Central memory CD8-positive, alpha-beta T cell (primary cell): ENCODE data around the gene ULK3.
A peak's percentile ranks its signal among the peaks of the same experiment; 100 is the strongest.
"Not testable (repeated sequence)": the region's sequence is repeated elsewhere in the genome, so short reads cannot be mapped to it uniquely, and the experiment has no call there.

Source experiments
- ATAC-seq: fragments of 150-1000 bp; cut with Tn5 transposase; replicated peaks from 2 replicates; pipeline ENCODE4 v1.10.0; 2022; ENCODE audit warnings: mild to moderate bottlenecking, moderate FRiP score, moderate number of reproducible peaks; ENCODE audit not compliant: poor library complexity, severe bottlenecking; ENCODE audit errors: extremely low read depth
- DNase-seq, 2 donors: peaks; one replicate each; pipeline ENCODE4 v3.0.0; 2021; ENCODE audit warnings: low spot score in 2 of 2
- H3K27ac Mint-ChIP-seq: one replicate; pipeline ENCODE4 v1.8.0; 2022; ENCODE audit warnings: low read depth, mild to moderate bottlenecking, moderate library complexity, mixed read lengths
- H3K27me3 Mint-ChIP-seq: one replicate; pipeline ENCODE4 v1.8.0; 2022; ENCODE audit warnings: mixed read lengths
- H3K36me3 Mint-ChIP-seq: one replicate; pipeline ENCODE4 v1.8.0; 2022; ENCODE audit warnings: mild to moderate bottlenecking, moderate library complexity, mixed read lengths; ENCODE audit not compliant: insufficient read depth
- H3K4me1 Mint-ChIP-seq: one replicate; pipeline ENCODE4 v1.8.0; 2022; ENCODE audit warnings: mixed read lengths
- H3K4me3 Mint-ChIP-seq: one replicate; pipeline ENCODE4 v1.8.0; 2022; ENCODE audit warnings: mild to moderate bottlenecking, moderate library complexity, mixed read lengths
- H3K9me3 Mint-ChIP-seq: one replicate; pipeline ENCODE4 v1.8.0; 2022; ENCODE audit warnings: mixed read lengths

Gene ULK3, protein sequence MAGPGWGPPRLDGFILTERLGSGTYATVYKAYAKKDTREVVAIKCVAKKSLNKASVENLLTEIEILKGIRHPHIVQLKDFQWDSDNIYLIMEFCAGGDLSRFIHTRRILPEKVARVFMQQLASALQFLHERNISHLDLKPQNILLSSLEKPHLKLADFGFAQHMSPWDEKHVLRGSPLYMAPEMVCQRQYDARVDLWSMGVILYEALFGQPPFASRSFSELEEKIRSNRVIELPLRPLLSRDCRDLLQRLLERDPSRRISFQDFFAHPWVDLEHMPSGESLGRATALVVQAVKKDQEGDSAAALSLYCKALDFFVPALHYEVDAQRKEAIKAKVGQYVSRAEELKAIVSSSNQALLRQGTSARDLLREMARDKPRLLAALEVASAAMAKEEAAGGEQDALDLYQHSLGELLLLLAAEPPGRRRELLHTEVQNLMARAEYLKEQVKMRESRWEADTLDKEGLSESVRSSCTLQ

DNA sequence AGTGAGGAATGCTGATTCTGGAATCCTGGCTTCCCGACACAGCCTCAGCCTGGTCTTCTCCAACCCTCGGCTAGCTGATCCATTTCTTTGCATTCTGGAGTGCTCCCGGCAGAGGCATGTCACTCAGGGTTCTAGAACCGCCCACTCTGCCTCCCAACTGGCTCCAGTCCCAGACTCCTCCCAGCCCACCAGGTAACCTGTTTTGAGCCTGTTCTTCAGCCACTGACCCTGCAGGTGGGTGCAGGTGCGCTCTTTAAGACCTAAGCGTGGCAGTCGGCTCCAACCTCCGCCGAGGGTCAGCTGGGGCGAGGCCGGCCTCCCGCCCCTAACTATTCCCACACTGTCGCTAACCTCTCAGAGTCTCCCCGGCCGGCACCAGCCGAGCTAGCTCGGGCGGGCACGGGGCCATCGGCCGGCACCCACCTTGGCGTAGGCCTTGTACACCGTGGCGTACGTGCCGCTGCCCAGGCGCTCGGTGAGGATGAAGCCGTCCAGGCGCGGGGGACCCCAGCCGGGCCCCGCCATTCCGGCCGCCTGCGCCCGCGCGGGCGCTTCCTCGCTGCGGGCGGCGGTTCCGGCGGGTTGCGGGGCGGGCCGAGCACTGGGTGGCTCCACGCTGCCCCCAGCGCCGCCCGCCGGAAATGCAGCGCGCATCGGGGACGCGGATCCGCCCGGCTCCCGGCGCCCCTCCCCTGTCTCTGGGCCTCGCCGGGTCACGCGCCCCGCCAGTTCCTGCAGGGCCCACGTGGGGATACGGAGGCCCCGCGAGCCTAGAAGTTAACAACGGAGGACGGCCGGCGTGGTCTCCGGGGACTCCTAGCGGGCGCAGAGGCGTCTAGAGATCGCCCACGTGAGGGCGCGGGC, at the start of gene ULK3:
Gene ULK3 (minus strand): TSS at position 576 of the 864 bp plus-strand sequence. CDS start 51 bp downstream, at position 525.
- Mint-ChIP-seq H3K9me3 (no peaks in the 10 kb centered on the region), H3K27me3 (no peaks in the 10 kb centered on the region), H3K4me1 (peaks cover 48% of the 10 kb centered on the region)

DNA sequence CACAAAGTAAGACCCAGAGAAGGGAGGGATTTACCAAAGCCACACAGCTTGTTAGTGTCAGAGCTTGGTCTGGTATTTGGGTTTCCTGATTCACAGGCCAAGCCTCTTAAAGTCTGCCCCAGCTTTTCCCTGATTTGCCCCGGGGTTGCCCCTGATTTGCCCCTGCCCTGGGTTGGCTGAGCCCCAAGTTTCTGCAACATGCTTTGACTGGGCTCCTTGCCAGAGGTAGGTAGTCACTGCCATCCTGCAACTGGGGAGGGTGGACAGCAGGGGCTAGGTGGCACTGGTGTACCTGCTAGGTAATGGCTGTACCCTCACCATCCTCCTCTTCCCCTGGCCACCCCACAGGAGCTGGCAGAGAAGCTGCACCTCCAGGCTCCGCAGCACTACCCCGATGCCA, 49.4 kb upstream of the ULK3 start:
- Mint-ChIP-seq H3K4me1 (peaks cover 30% of the 10 kb centered on the region), H3K27me3 (no peaks in the 10 kb centered on the region), H3K36me3 (peaks cover 6% of the 10 kb centered on the region), H3K4me3 (no peak overlapping the region), H3K9me3 (no peaks in the 10 kb centered on the region), H3K27ac (peak overlapping the region; percentile 96)
- ATAC-seq (no peak), DNase-seq (no peak)

More for the DNA sequence above, at the start of gene ULK3:
- Mint-ChIP-seq H3K36me3 (peaks cover 27% of the 10 kb centered on the region), H3K27ac (peak within 1 kb of the TSS; percentile 92), H3K4me3 (peak within 1 kb of the TSS; percentile 82)
- ATAC-seq = peak; percentile 89
- peak; percentile 89 to 94 for DNase-seq

DNA sequence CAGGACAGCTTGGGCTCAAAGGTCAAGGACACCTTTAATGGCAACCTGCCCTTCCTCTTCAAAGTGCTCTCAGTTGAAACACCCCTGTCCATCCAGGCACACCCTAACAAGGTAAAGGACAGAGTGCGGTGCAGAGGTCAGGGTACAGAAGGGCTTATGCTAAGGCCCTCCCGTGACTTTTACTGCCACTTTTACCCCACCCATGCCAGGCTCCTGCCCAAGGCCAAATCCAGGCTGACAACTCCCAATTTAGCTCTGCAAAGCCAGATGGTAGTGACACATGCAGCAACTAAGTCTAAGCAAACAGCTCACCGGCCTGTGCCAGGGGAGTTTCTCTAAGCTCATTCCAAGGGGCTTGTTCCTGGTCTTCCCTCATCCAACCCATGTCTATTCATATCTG, 48.5 kb upstream of the ULK3 start:
- Mint-ChIP-seq H3K9me3 (no peaks in the 10 kb centered on the region), H3K36me3 (peaks cover 6% of the 10 kb centered on the region), H3K4me3 (no peak overlapping the region), H3K27ac (no peak overlapping the region), H3K4me1 (peaks cover 30% of the 10 kb centered on the region), H3K27me3 (no peaks in the 10 kb centered on the region)
- no peak for ATAC-seq
- DNase-seq = no peak

DNA sequence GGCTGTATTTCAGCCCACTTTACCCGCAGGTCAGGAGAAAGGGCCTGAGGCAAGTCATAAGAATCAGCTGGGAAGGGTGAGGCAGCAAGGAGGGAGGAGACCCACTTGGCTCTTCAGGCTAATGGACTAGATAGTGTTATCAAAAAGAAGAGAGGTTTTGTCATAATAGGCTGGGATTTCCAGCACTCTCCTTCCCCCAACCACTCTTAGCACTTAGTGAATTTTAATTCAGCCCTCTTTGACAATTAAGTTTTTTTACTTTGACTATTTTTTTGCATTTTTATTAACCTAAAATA, 47.7 kb upstream of the ULK3 start:
- peaks cover 6% of the 10 kb centered on the region for H3K36me3 Mint-ChIP-seq
- no peaks in the 10 kb centered on the region for H3K9me3 Mint-ChIP-seq
- ATAC-seq (no peak), DNase-seq (no peak)
- H3K27ac Mint-ChIP-seq = peak overlapping the region; percentile 75
- no peaks in the 10 kb centered on the region for H3K27me3 Mint-ChIP-seq
- peaks cover 30% of the 10 kb centered on the region for H3K4me1 Mint-ChIP-seq
- peak overlapping the region; percentile 88 for H3K4me3 Mint-ChIP-seq

DNA sequence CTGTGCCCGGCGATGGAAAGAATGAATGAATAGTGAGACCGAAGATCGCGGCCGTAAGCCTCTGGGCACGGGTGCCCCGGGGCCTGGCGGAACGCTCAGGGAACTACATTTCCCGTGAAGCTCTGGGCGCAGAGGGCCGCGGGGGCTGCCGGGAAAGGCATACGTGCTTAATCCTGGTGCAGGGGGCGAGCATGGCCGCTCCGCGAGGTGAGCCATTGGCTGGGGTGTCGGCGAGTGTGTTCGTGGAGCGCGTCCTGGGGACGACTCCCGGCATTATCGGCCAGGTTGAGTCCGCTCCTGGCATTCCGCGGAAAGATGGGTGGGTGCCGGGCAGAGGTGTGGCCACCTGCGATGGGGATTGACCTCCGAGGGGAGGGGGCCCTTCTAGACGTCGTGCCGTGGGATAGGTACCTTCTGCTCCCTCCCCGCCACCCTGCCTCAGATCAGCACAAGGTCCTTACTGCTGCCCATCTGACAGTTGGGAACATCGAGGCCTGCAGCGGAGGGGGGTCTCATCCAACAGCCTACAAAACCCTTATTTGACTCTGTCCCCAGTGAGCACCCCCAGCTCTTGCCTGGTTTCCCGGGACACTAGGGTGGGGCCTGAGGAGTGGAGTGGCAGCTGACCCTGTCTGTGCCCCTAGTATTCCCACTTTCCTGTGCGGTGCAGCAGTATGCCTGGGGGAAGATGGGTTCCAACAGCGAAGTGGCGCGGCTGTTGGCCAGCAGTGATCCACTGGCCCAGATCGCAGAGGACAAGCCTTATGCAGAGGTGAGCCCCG, 47.1 kb upstream of the ULK3 start, which contains the start of gene MPI:
Gene MPI (plus strand): TSS at position 160 of the 782 bp plus-strand sequence. CDS start 32 bp downstream, at position 192.
- Mint-ChIP-seq H3K9me3 (no peaks in the 10 kb centered on the region), H3K27ac (peak within 1 kb of the TSS; percentile 75), H3K27me3 (no peaks in the 10 kb centered on the region), H3K36me3 (peaks cover 6% of the 10 kb centered on the region), H3K4me3 (peak within 1 kb of the TSS; percentile 88), H3K4me1 (peaks cover 30% of the 10 kb centered on the region)
- DNase-seq (peak; percentile 63 to 72), ATAC-seq (peak; percentile 88)

DNA sequence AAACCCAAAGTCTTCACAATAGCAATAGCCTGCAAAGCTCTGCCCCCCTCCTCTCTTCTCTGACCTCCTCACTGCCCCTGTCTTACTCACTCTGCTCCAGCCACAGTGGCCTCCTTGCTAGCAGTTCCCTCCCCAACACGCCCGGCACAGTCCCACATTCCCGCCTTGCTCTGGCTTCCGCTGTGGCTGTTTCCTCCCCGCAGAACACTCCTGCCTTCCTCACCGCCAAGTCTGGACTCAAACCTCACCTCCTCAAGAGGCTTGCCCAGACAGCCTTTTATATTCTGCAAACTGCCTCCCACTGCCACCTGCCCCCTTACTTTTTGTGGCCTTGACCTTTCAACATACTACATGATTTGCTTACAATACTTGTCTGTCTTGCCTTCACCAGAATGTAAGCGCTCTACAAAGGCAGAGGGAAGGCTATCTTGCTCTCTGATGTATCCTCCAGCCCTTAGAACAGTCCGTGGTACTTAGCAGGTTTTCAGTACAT, 46.5 kb upstream of the ULK3 start:
- Mint-ChIP-seq H3K27me3 (no peaks in the 10 kb centered on the region), H3K27ac (peak overlapping the region; percentile 75), H3K9me3 (no peaks in the 10 kb centered on the region), H3K36me3 (peaks cover 6% of the 10 kb centered on the region), H3K4me3 (peak overlapping the region; percentile 88), H3K4me1 (peaks cover 32% of the 10 kb centered on the region)
- DNase-seq (no peak), ATAC-seq (peak; percentile 8)

DNA sequence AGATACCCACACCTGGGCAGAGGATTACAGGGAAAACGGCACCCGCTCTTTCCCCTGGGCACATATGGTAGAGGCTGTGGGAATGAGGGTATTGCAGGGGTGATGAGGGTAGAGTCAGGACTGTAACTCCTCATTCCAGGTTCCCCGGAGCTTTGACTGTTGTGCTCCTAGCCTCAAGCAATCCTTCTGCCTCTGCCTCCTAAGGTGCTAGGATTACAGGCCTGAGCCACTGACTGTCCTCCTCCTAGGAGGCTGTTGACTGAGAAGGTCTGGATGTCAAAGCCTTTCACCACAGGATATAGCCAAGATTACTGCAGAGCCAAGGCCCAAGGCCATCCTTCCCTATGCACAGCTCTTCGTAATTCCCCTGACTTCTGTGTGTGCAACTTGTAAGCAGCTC, 45.8 kb upstream of the ULK3 start:
- Mint-ChIP-seq H3K36me3 (peaks cover 4% of the 10 kb centered on the region), H3K4me3 (no peak overlapping the region), H3K9me3 (no peaks in the 10 kb centered on the region), H3K27ac (no peak overlapping the region), H3K27me3 (no peaks in the 10 kb centered on the region), H3K4me1 (peaks cover 33% of the 10 kb centered on the region)
- DNase-seq (no peak), ATAC-seq (no peak)

DNA sequence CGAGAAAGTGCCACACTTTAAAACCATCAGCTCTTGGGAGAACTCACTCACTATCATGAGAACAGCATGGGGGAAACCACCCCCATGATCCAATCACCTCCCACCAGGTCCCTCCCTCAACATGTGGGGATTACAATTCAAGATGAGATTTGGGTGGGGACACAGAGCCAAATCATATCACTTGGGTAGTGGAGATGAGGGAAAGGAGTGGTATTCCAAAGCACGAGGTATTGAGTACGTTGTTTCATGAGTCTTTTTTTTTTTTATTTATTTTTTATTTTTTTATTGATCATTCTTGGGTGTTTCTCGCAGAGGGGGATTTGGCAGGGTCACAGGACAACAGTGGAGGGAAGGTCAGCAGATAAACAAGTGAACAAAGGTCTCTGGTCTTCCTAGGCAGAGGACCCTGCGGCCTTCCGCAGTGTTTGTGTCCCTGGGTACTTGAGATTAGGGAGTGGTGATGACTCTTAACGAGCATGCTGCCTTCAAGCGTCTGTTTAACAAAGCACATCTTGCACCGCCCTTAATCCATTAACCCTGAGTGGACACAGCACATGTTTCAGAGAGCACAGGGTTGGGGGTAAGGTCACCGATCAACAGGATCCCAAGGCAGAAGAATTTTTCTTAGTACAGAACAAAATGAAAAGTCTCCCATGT, 44.7 kb upstream of the ULK3 start:
- not testable (repeated sequence) for H3K9me3 Mint-ChIP-seq, H3K27me3 Mint-ChIP-seq, H3K36me3 Mint-ChIP-seq, H3K27ac Mint-ChIP-seq, ATAC-seq, H3K4me3 Mint-ChIP-seq, DNase-seq
- H3K4me1 Mint-ChIP-seq = peaks cover 23% of the 10 kb centered on the region

DNA sequence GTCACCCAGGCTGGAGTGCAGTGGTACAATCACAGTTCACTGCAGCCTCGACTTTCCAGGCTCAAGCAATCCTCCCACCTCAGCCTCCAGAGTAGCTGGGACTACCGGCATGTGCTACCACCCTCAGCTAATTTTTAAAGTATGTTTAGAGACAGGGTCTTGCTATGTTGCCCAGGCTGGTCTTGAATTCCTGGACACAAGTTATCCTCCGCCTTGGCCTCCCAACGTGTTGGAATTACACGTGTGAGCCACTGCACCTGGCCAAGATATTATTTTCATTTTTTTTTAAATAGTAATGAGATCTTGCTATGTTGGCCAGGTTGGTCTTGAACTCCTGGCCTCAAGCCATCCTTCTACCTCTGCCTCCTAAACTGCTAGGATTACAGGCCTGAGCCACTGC, 42.5 kb upstream of the ULK3 start:
- H3K36me3 Mint-ChIP-seq = peaks cover 2% of the 10 kb centered on the region
- no peak for ATAC-seq
- H3K4me3 Mint-ChIP-seq = no peak overlapping the region
- H3K27me3 Mint-ChIP-seq = no peaks in the 10 kb centered on the region
- H3K27ac Mint-ChIP-seq = no peak overlapping the region
- no peak for DNase-seq
- H3K9me3 Mint-ChIP-seq = no peaks in the 10 kb centered on the region
- peaks cover 19% of the 10 kb centered on the region for H3K4me1 Mint-ChIP-seq

DNA sequence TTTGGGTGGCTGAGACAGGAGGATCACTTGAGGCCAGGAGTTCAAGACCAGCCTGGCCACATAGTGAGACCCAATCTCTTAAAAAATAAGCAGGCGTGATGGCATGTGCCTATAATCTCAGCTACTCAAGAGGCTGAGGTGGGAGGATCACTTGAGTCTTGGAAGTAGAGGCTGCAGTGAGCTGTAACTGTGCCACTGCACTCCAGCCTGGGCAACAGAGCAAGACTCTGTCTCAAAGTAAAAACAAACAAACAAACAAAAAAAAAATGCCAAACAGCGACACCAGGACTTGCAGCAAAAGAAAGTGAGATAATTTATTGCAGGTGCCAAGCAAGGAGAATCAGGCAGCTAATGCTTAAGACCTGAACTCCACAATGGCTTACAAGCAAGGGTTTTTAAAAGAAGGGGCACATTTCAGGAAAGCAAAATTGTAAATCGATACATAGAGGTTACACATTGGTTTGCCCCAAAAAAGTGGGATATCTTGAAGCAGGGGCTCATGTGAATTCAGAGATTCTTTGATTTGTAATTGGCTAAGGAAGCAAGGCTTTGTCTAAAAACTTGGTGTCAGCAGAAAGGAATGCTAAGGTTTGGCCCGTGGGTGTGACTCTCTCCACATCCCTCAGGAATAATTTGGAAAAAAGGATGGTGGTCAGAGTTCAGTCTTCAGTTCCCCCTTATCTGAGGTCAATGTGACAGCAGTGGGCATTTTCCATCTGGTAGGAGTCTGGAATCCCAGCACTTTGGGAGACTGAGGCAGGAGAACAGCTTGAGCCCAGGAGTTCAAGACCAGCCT, 41.7 kb upstream of the ULK3 start:
- peaks cover 14% of the 10 kb centered on the region for H3K4me1 Mint-ChIP-seq
- DNase-seq (no peak), ATAC-seq (no peak)
- no peak overlapping the region for H3K27ac Mint-ChIP-seq
- H3K27me3 Mint-ChIP-seq = no peaks in the 10 kb centered on the region
- no peaks in the 10 kb centered on the region for H3K9me3 Mint-ChIP-seq
- peaks cover 2% of the 10 kb centered on the region for H3K36me3 Mint-ChIP-seq
- H3K4me3 Mint-ChIP-seq = no peak overlapping the region

DNA sequence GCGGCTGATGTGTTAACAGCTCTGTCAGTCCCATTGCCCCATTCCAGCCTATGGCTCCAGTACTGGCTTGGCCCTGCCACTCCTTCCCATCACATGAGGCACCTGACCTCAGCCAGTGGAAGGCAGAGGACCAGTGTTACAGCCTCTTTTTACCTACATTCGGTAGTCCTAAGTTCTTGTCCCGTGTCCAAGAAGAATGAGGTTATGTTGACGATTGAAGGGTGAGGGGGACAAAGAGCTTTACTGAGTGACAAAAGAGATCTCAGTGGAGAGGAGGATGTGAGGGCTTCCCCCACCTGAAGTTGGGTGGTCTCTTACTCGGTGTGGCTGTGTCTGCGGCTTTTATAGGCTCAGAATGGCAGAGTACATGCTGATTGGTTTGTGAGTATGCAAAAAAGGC, 39.6 kb upstream of the ULK3 start:
- no peak overlapping the region for H3K27ac Mint-ChIP-seq
- H3K4me1 Mint-ChIP-seq = peaks cover 8% of the 10 kb centered on the region
- ATAC-seq (no peak), DNase-seq (no peak)
- peaks cover 1% of the 10 kb centered on the region for H3K36me3 Mint-ChIP-seq
- H3K27me3 Mint-ChIP-seq = no peaks in the 10 kb centered on the region
- no peak overlapping the region for H3K4me3 Mint-ChIP-seq
- H3K9me3 Mint-ChIP-seq = no peaks in the 10 kb centered on the region
